NCI-H187 treated with DMSO at 0.1 percent for 48 hours (cell line): ENCODE data around the gene HEMK1.

ENCODE experiments used
- DNase-seq: peaks from one replicate; lab custom pipeline; 2025; lab: John Stamatoyannopoulos, UW

Gene HEMK1

DNA sequence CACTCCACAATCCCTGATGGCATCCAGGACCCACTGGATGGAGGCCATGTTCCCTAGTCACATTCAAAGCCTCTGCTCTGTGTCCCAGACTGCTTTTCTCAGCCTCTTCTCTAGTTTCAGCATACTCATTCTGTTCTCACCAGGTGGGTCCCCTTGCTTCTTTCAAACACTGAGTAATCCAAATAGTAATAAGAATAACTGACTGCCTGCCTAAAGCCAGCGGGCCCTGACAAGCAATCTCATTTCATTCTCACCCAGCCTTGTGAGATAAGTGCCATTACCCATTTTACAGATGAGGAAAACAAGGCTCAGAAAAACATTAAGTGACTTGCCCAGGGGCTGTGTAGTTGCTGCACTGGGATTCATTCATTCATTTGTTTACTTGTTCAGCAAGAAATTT lies 73.1 kb downstream of the HEMK1 start:
- no peak for DNase-seq

GRCh38 chr3:50644561-50644960 lies 75.2 kb downstream of the HEMK1 start:
- no peak for DNase-seq

GRCh38 chr3:50645378-50645777 lies 76.1 kb downstream of the HEMK1 start:
- no peak for DNase-seq
